Kidney (tissue), 14 donors: ENCODE measurements around the gene ACBD6. TPM values are rescaled to one million over a fixed set of nuclear protein-coding genes. Genes with fewer than 3 reads are reported as not detected.

Source experiments
- DNase-seq, 5 donors: peaks; one replicate each; pipeline ENCODE4 v3.0.0-alpha.2; 2013 to 2020
- FAIRE-seq: peaks from 2 replicates; lab custom pipeline; 2012; peaks lifted over from hg19 to GRCh38; lab: Jason Lieb, UNC
- H3K27ac ChIP-seq, 2 donors: one replicate each; pipeline ENCODE4 v1.7.0; 2013; ENCODE audit warnings: low read depth in 2 of 2, low read length in 2 of 2, inconsistent platforms in 1 of 2
- H3K27me3 ChIP-seq: one replicate; pipeline ENCODE4 v1.7.1; 2013; ENCODE audit warnings: low read length, inconsistent platforms; ENCODE audit not compliant: control insufficient read depth, insufficient read depth
- H3K36me3 ChIP-seq, 3 donors: one replicate each; pipeline versions ENCODE4 v1.7.0 to v1.7.1; 2013; ENCODE audit warnings: low read length in 3 of 3, control low read depth in 1 of 3, inconsistent platforms in 1 of 3; ENCODE audit not compliant: insufficient read depth in 3 of 3, control insufficient read depth in 2 of 3
- H3K4me1 ChIP-seq, 3 donors: one replicate each; pipeline versions ENCODE4 v1.7.0 to v1.7.1; 2013; ENCODE audit warnings: low read length in 3 of 3, inconsistent platforms in 1 of 3, low read depth in 1 of 3; ENCODE audit not compliant: control insufficient read depth in 2 of 3, insufficient read depth in 2 of 3
- H3K4me3 ChIP-seq, 3 donors: one replicate each; pipeline versions ENCODE4 v1.7.0 to v1.8.1; 2013; ENCODE audit warnings: low read length in 3 of 3, control low read depth in 1 of 3, inconsistent platforms in 1 of 3
- H3K9ac ChIP-seq, 3 donors: one replicate each; pipeline versions ENCODE4 v1.7.0 to v1.7.1; 2013; ENCODE audit warnings: low read length in 3 of 3, control low read depth in 1 of 3, inconsistent platforms in 1 of 3
- H3K9me3 ChIP-seq, 3 donors: one replicate each; pipeline versions ENCODE4 v1.7.0 to v1.7.1; 2013; ENCODE audit warnings: low read length in 3 of 3, control low read depth in 1 of 3, inconsistent platforms in 1 of 3; ENCODE audit not compliant: control insufficient read depth in 2 of 3, insufficient read depth in 1 of 3
- CTCF ChIP-seq: IDR thresholded peaks from 3 replicates; pipeline ENCODE4 v1.5.1; 2012; ENCODE audit warnings: mild to moderate bottlenecking, moderate library complexity, borderline replicate concordance; ENCODE audit not compliant: insufficient read depth; ENCODE audit errors: extremely low read depth
- intact Hi-C: fragments of 100-400 bp; cut with DNase I; formaldehyde crosslinking; loops from one replicate; pipeline ENCODE4 v1.11.1; 2022
- polyA plus RNA-seq: library from polyadenylated mRNA; stranded (reverse); fragments of 350-450 nt; fragmentation: Illumina TruSeq; extraction: RNeasy Lipid Tissue Mini Kit (QIAGEN cat#74804); gene quantifications from one replicate; pipeline ENCODE4 v1.2.3, GENCODE V29; 2014; ENCODE audit warnings: low read depth, low replicate concordance; ENCODE audit not compliant: insufficient read depth
- total RNA-seq: library from RNA; stranded (reverse); fragmentation: NEBNext Ultra II Directional; extraction: Animal tissue kit (Norgen Biotek cat#: 25700); gene quantifications from one replicate; pipeline ENCODE4 v1.2.1, GENCODE V29; 2021
- donor health status: control.
- donor health status: control.
- donor health status: control.
- donor health status: control.
- donor health status: control.
- donor health status: DM: yes; HTN: yes; CAD: no.
- donor health status: Normal renal cell carcinoma (clear cell type).

The ACBD6 gene
- total and polyA plus RNA-seq, 2 donors from 2014 or later: 30.9 to 36.4 TPM

DNA sequence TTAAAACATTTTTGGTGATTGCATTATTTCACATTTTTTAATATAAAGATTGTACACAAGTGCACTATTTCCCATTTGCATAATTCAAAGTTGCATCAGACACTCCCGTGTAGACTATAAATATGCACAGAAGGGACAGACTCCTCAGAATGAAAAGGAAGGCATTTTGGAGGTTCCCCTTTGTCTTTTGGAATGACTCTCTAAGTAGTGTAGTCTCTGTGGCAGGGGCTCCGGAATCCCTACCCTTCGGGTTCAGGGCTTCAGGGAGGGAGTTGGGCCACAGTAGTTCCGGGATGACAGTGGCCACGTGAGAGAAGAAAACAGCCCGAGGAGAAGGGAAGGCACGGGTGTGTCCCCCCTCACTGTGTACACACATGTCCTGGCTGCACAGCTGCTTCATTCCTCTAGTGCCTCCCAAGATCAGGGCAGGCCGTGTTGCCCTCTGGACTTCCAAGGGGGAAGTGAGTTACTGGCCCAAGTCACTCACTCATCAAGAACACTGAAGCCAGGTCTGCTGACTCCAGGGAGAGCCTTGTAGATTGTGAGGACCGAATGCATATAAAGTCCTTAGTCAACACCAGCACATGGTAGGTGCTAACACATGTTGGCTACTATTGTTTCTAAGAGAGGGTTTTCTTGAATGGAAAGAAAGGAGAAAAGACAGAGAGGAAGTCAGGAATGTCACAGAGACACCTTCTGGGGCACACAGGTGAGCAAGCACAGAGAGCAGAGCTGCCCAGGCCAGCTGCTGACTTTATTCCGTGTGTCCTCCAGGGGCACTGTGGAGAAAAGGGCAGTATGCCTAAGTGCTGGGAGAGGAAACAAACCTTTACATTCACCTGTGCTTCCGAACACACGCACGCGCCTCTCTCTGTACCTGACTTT lies 232.5 kb downstream of the ACBD6 start:
- no peaks in the 10 kb centered on the region for H3K9me3 ChIP-seq
- peaks cover 0 to 3% (median 2%) of the 10 kb centered on the region in 3 donors for H3K36me3 ChIP-seq
- peaks cover 0 to 22% (median 3%) of the 10 kb centered on the region in 3 donors for H3K4me1 ChIP-seq
- peak overlapping the region in 1 of 2 donors; percentile 78 for H3K27ac ChIP-seq
- H3K4me3 ChIP-seq: no peak overlapping the region
- no peaks in the 10 kb centered on the region for H3K27me3 ChIP-seq
- TF ChIP-seq CTCF: peak; percentile 33
- intact Hi-C loops: no loop called here
- no peak overlapping the region for H3K9ac ChIP-seq
- DNase-seq (peak in 2 of 5 donors; percentile 33 to 39), FAIRE-seq (no peak)

DNA sequence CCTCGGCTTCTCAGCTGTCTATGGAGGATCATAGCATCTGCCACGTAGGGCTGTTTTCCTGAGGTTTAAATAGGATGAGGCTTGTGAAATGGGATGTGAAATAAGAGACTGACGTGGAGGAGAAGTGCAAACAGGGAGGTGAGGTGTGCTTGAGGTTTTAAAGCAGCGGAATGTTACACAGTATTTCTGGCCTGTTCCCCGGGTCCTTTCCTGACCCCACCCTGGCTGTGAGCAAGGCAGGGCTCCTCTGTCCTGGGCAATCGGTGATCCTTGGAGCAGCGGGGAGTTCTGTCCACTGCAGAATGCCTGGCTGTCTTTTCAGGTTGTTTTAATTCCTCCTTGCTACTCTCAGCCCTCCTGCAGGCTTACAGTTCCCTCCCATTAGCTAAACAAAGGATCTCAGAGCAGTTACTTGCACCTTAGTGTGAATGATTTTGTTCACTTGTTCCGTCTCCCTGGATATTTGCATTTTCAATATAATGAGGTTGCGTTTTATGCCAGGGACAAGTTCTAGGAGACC lies 233.8 kb downstream of the ACBD6 start:
- DNase-seq (no peak), FAIRE-seq (no peak)
- no peak overlapping the region for H3K4me3 ChIP-seq
- H3K9me3 ChIP-seq: no peaks in the 10 kb centered on the region
- intact Hi-C loops: no loop called here
- H3K36me3 ChIP-seq: peaks cover 0 to 3% (median 0%) of the 10 kb centered on the region in 3 donors
- H3K9ac ChIP-seq: no peak overlapping the region
- H3K27ac ChIP-seq: no peak overlapping the region
- H3K27me3 ChIP-seq: no peaks in the 10 kb centered on the region
- H3K4me1 ChIP-seq: peaks cover 0 to 22% (median 3%) of the 10 kb centered on the region in 3 donors
- no peak for TF ChIP-seq CTCF

GRCh38 chr1:180267761-180268555 lies 234.4 kb downstream of the ACBD6 start:
- DNase-seq (no peak), FAIRE-seq (no peak)

More at GRCh38 chr1:180267761-180268555, 234.4 kb downstream of the ACBD6 start:
- H3K36me3 ChIP-seq: peaks cover 0 to 3% (median 0%) of the 10 kb centered on the region in 3 donors
- no peak overlapping the region for H3K27ac ChIP-seq
- no peak overlapping the region for H3K9ac ChIP-seq
- H3K27me3 ChIP-seq: no peaks in the 10 kb centered on the region
- intact Hi-C loops: no loop called here
- no peak for TF ChIP-seq CTCF
- no peaks in the 10 kb centered on the region for H3K9me3 ChIP-seq
- H3K4me1 ChIP-seq: peaks cover 0 to 25% (median 5%) of the 10 kb centered on the region in 3 donors
- no peak overlapping the region for H3K4me3 ChIP-seq
